GM04503 (cell line): ENCODE data around the gene TOGARAM1.

ENCODE experiments used
- DNase-seq: peaks from one replicate; pipeline ENCODE4 v3.0.0-alpha.2; 2012; ENCODE audit warnings: low read depth

Gene TOGARAM1

GRCh38 chr14:44963775-44964380 lies 1.9 kb downstream of the TOGARAM1 start:
- no peak for DNase-seq

GRCh38 chr14:44966601-44967336 lies 4.8 kb downstream of the TOGARAM1 start:
- no peak for DNase-seq

- DNase-seq = no peak
These were observed 6.7 kb downstream of the TOGARAM1 start for GRCh38 chr14:44968714-44969113.

- no peak for DNase-seq
These were observed 8.9 kb downstream of the TOGARAM1 start for GRCh38 chr14:44970907-44971306.

- no peak for DNase-seq
These were observed 9.5 kb downstream of the TOGARAM1 start for GRCh38 chr14:44971459-44971858.

GRCh38 chr14:44979273-44979672 lies 17.3 kb downstream of the TOGARAM1 start:
- no peak for DNase-seq

GRCh38 chr14:44979740-44980356 lies 17.9 kb downstream of the TOGARAM1 start:
- DNase-seq = no peak

- DNase-seq = no peak
These were observed 19.2 kb downstream of the TOGARAM1 start for GRCh38 chr14:44981198-44981597.

GRCh38 chr14:44982594-44982993 lies 20.6 kb downstream of the TOGARAM1 start:
- DNase-seq = no peak

- DNase-seq = no peak
These were observed 26.7 kb downstream of the TOGARAM1 start for GRCh38 chr14:44988694-44989093.

- no peak for DNase-seq
These were observed 27.8 kb downstream of the TOGARAM1 start for GRCh38 chr14:44989497-44990440.

GRCh38 chr14:44990533-44990932 lies 28.5 kb downstream of the TOGARAM1 start:
- no peak for DNase-seq

- DNase-seq = no peak
These were observed 33.2 kb downstream of the TOGARAM1 start for GRCh38 chr14:44995196-44995595.

GRCh38 chr14:44995770-44996294 lies 33.8 kb downstream of the TOGARAM1 start:
- no peak for DNase-seq

- DNase-seq = no peak
These were observed 41.9 kb downstream of the TOGARAM1 start for GRCh38 chr14:45003924-45004323.

GRCh38 chr14:45015133-45015532 lies 53.1 kb downstream of the TOGARAM1 start:
- DNase-seq = no peak

GRCh38 chr14:45028107-45028626 lies 66.2 kb downstream of the TOGARAM1 start:
- DNase-seq = no peak

- no peak for DNase-seq
These were observed 72.7 kb downstream of the TOGARAM1 start for GRCh38 chr14:45034730-45035129.

- no peak for DNase-seq
These were observed 76.3 kb downstream of the TOGARAM1 start for GRCh38 chr14:45038256-45038655.

GRCh38 chr14:45038865-45039264 lies 76.9 kb downstream of the TOGARAM1 start:
- no peak for DNase-seq

GRCh38 chr14:45039390-45039789 lies 77.4 kb downstream of the TOGARAM1 start:
- DNase-seq = no peak

GRCh38 chr14:45041641-45042040 lies 79.7 kb downstream of the TOGARAM1 start:
- DNase-seq = no peak
